NB4 (cell line): ENCODE results near the gene A4GALT.
"Not testable (repeated sequence)": the region's sequence is repeated elsewhere in the genome, so short reads cannot be mapped to it uniquely, and the experiment has no call there.

Experiments used
- DNase-seq: peaks from one replicate; pipeline ENCODE4 v3.0.0; 2010; ENCODE audit warnings: low read depth
- H3K4me3 ChIP-seq: one replicate; pipeline ENCODE4 v1.5.1; 2011; ENCODE audit warnings: mild to moderate bottlenecking, low read depth, low read length, moderate library complexity
- CTCF ChIP-seq: IDR thresholded peaks from one replicate; pipeline ENCODE4 v1.5.1; 2012; ENCODE audit warnings: low read depth, low read length
- MAX ChIP-seq: IDR thresholded peaks from 2 replicates; pipeline ENCODE4 v1.6.1; 2011; ENCODE audit warnings: low read depth, low read length
- MYC ChIP-seq: IDR thresholded peaks from 2 replicates; pipeline ENCODE4 v1.6.1; 2011; ENCODE audit warnings: low read depth, low read length
- POLR2A ChIP-seq: IDR thresholded peaks from 2 replicates; pipeline ENCODE4 v1.6.1; 2011; ENCODE audit warnings: mild to moderate bottlenecking; ENCODE audit not compliant: insufficient read length; ENCODE audit errors: extremely low read depth

The A4GALT gene

GRCh38 chr22:42752912-42753311, 32.2 kb upstream of the A4GALT start:
- H3K4me3 ChIP-seq = no peak overlapping the region
- no peak for TF ChIP-seq MYC
- no peak for DNase-seq

- TF ChIP-seq MAX (no peak), MYC (no peak), POLR2A (no peak), CTCF (no peak)
- no peak for DNase-seq
- no peak overlapping the region for H3K4me3 ChIP-seq
Observed at GRCh38 chr22:42752230-42752746, 31.6 kb upstream of the A4GALT start.

GRCh38 chr22:42750421-42750820, 29.8 kb upstream of the A4GALT start:
- not testable (repeated sequence) for DNase-seq, H3K4me3 ChIP-seq

GRCh38 chr22:42747701-42748513, 27.2 kb upstream of the A4GALT start:
- no peak overlapping the region for H3K4me3 ChIP-seq
- DNase-seq = no peak
- TF ChIP-seq CTCF (no peak), MYC (no peak), POLR2A (no peak)

GRCh38 chr22:42745118-42745517, 24.4 kb upstream of the A4GALT start:
- TF ChIP-seq MYC (no peak), MAX (no peak), CTCF (no peak)
- H3K4me3 ChIP-seq = no peak overlapping the region

GRCh38 chr22:42743501-42743991, 22.9 kb upstream of the A4GALT start:
- no peak for DNase-seq
- H3K4me3 ChIP-seq = no peak overlapping the region

More at GRCh38 chr22:42745118-42745517, 24.4 kb upstream of the A4GALT start:
- DNase-seq = no peak

More at GRCh38 chr22:42743501-42743991, 22.9 kb upstream of the A4GALT start:
- TF ChIP-seq MYC = no peak
- no peak for TF ChIP-seq CTCF
